ENCODE results near the gene FRAS1. TPM values are rescaled to one million over a fixed set of nuclear protein-coding genes. Genes with fewer than 3 reads are reported as not detected.

The FRAS1 gene
- total RNA-seq, 1 experiment from 2014 or later, result 82.0 TPM

DNA sequence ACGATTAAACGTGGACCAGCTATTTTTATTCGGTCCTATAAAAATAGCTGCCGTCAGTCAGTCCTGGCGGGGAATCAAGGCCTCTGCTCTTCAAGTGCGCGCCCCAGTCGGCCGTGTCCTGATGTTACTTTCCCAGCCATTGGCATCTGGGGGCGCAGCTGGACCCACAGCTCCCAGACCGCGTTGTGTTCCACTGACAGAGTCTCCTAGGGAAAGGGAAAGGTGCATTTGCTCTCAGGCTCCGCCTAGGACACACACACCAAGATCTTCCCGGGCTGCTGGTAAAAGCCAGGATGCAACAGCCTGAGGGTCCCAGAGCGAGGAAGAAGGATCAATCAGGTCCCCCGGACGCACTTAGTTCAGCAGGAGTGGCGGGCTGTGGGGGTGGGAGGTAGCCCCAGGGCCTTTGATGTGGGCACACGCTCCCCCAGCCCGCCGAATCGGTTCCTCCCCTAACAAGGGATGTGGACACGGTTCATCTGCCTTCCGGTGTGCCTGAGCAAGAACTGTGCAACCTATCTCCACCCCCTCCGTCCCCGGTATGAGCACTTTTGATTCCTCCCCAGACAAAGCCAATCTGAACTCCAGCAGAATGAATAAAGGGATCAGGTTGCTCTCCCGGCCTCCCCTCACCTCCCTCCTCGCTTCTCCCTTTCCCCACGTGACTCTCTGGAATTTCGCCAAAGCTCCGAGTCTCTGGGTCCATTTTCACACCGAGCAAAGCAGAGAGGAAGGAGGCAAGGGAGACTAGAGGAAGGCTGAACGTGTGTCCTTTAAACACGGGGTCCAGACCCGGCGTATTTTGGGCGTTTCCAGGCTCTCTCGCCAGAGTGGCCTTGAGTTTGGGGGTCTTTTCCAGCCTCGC is 626 bp upstream of the FRAS1 start (continued):
- TF ChIP-seq, protein P1, sequence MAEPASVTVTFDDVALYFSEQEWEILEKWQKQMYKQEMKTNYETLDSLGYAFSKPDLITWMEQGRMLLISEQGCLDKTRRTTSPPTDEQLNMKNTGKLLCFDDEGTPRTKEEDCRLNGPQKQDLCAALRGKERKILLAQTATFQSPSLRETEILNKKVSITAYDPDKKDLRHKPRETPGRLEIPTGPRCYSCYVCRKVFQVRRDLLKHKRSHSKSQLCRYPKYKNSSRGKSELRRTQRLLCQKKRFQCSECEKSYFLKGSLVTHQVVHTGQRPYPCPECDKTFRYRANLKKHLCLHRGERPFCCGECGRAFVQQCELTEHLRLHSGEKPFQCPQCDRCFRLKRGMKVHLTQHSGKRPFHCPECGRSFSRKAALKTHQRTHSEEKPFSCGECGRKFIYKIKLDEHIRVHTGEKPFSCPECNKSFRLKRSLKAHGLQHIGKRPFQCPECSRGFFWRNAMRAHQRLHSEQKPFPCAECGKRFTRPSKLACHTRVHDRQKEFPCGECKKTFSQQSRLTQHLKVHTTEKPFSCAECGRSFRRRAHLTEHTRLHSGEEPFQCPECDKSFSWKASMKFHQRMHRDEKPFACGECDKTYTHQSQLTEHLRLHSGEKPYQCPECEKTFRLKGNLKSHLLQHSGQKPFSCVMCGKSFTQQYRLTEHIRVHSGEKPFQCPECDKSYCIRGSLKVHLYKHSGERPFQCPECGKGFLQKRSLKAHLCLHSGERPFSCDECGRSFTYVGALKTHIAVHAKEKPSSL (CRISPR knock-in tag; conservative IDR thresholded peaks at IDR 0.05), result no peak
- TF ChIP-seq FOXP1 (CRISPR knock-in tag; IDR thresholded peaks at IDR 0.05; ENCODE audit: borderline replicate concordance) (peak; percentile 70; the same call in 1 of the 2 replicates), RORB (CRISPR knock-in tag; IDR thresholded peaks at IDR 0.05) (no peak), MXD4 (CRISPR knock-in tag; IDR thresholded peaks at IDR 0.05; ENCODE audit: borderline replicate concordance) (no peak), NFE2L1 (CRISPR knock-in tag; IDR thresholded peaks at IDR 0.05) (peak; percentile 66; the same call in 1 of the 2 replicates), NR3C1 (CRISPR knock-in tag; conservative IDR thresholded peaks at IDR 0.05; ENCODE audit: low read depth) (no peak), ATF1 (CRISPR knock-in tag; IDR thresholded peaks at IDR 0.05) (no peak), ZNF138 (CRISPR knock-in tag; conservative IDR thresholded peaks at IDR 0.05) (no peak), ZNF219 (CRISPR knock-in tag; IDR thresholded peaks at IDR 0.05; ENCODE audit: borderline replicate concordance) (no peak), NR2C2 (CRISPR knock-in tag; IDR thresholded peaks at IDR 0.05) (no peak), ESRRA (CRISPR knock-in tag; IDR thresholded peaks at IDR 0.05; ENCODE audit: borderline replicate concordance) (no peak), RELA (CRISPR knock-in tag; IDR thresholded peaks at IDR 0.05; ENCODE audit: borderline replicate concordance) (no peak), ETV6 (CRISPR knock-in tag; IDR thresholded peaks at IDR 0.05) (peak; percentile 21; the same call in 1 of the 2 replicates), TEAD4 (CRISPR knock-in tag; IDR thresholded peaks at IDR 0.05) (0 out of 2 replicates have a peak, but pooled peaks have one; percentile 3)
- TF ChIP-seq, protein P2, sequence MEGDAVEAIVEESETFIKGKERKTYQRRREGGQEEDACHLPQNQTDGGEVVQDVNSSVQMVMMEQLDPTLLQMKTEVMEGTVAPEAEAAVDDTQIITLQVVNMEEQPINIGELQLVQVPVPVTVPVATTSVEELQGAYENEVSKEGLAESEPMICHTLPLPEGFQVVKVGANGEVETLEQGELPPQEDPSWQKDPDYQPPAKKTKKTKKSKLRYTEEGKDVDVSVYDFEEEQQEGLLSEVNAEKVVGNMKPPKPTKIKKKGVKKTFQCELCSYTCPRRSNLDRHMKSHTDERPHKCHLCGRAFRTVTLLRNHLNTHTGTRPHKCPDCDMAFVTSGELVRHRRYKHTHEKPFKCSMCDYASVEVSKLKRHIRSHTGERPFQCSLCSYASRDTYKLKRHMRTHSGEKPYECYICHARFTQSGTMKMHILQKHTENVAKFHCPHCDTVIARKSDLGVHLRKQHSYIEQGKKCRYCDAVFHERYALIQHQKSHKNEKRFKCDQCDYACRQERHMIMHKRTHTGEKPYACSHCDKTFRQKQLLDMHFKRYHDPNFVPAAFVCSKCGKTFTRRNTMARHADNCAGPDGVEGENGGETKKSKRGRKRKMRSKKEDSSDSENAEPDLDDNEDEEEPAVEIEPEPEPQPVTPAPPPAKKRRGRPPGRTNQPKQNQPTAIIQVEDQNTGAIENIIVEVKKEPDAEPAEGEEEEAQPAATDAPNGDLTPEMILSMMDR (IDR thresholded peaks at IDR 0.05), result no peak
- TF ChIP-seq, protein P3, sequence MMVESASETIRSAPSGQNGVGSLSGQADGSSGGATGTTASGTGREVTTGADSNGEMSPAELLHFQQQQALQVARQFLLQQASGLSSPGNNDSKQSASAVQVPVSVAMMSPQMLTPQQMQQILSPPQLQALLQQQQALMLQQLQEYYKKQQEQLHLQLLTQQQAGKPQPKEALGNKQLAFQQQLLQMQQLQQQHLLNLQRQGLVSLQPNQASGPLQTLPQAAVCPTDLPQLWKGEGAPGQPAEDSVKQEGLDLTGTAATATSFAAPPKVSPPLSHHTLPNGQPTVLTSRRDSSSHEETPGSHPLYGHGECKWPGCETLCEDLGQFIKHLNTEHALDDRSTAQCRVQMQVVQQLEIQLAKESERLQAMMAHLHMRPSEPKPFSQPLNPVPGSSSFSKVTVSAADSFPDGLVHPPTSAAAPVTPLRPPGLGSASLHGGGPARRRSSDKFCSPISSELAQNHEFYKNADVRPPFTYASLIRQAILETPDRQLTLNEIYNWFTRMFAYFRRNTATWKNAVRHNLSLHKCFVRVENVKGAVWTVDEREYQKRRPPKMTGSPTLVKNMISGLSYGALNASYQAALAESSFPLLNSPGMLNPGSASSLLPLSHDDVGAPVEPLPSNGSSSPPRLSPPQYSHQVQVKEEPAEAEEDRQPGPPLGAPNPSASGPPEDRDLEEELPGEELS (CRISPR knock-in tag; IDR thresholded peaks at IDR 0.05), result peak; percentile 30; the same call in 1 of the 2 replicates
- TF ChIP-seq, protein P4, sequence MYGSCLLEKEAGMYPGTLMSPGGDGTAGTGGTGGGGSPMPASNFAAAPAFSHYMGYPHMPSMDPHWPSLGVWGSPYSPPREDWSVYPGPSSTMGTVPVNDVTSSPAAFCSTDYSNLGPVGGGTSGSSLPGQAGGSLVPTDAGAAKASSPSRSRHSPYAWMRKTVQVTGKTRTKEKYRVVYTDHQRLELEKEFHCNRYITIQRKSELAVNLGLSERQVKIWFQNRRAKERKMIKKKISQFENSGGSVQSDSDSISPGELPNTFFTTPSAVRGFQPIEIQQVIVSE (CRISPR knock-in tag; IDR thresholded peaks at IDR 0.05; ENCODE audit: borderline replicate concordance), result no peak
- TF ChIP-seq, protein P5, sequence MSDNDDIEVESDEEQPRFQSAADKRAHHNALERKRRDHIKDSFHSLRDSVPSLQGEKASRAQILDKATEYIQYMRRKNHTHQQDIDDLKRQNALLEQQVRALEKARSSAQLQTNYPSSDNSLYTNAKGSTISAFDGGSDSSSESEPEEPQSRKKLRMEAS (CRISPR knock-in tag; IDR thresholded peaks at IDR 0.05), result 0 out of 2 replicates have a peak, but pooled peaks have one; percentile 61
- TF ChIP-seq, protein P6, sequence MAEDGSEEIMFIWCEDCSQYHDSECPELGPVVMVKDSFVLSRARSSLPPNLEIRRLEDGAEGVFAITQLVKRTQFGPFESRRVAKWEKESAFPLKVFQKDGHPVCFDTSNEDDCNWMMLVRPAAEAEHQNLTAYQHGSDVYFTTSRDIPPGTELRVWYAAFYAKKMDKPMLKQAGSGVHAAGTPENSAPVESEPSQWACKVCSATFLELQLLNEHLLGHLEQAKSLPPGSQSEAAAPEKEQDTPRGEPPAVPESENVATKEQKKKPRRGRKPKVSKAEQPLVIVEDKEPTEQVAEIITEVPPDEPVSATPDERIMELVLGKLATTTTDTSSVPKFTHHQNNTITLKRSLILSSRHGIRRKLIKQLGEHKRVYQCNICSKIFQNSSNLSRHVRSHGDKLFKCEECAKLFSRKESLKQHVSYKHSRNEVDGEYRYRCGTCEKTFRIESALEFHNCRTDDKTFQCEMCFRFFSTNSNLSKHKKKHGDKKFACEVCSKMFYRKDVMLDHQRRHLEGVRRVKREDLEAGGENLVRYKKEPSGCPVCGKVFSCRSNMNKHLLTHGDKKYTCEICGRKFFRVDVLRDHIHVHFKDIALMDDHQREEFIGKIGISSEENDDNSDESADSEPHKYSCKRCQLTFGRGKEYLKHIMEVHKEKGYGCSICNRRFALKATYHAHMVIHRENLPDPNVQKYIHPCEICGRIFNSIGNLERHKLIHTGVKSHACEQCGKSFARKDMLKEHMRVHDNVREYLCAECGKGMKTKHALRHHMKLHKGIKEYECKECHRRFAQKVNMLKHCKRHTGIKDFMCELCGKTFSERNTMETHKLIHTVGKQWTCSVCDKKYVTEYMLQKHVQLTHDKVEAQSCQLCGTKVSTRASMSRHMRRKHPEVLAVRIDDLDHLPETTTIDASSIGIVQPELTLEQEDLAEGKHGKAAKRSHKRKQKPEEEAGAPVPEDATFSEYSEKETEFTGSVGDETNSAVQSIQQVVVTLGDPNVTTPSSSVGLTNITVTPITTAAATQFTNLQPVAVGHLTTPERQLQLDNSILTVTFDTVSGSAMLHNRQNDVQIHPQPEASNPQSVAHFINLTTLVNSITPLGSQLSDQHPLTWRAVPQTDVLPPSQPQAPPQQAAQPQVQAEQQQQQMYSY (CRISPR knock-in tag; IDR thresholded peaks at IDR 0.05), result no peak
- TF ChIP-seq, protein P7, sequence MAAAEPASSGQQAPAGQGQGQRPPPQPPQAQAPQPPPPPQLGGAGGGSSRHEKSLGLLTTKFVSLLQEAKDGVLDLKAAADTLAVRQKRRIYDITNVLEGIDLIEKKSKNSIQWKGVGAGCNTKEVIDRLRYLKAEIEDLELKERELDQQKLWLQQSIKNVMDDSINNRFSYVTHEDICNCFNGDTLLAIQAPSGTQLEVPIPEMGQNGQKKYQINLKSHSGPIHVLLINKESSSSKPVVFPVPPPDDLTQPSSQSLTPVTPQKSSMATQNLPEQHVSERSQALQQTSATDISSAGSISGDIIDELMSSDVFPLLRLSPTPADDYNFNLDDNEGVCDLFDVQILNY (CRISPR knock-in tag; IDR thresholded peaks at IDR 0.05), result no peak
- TF ChIP-seq, protein P8, sequence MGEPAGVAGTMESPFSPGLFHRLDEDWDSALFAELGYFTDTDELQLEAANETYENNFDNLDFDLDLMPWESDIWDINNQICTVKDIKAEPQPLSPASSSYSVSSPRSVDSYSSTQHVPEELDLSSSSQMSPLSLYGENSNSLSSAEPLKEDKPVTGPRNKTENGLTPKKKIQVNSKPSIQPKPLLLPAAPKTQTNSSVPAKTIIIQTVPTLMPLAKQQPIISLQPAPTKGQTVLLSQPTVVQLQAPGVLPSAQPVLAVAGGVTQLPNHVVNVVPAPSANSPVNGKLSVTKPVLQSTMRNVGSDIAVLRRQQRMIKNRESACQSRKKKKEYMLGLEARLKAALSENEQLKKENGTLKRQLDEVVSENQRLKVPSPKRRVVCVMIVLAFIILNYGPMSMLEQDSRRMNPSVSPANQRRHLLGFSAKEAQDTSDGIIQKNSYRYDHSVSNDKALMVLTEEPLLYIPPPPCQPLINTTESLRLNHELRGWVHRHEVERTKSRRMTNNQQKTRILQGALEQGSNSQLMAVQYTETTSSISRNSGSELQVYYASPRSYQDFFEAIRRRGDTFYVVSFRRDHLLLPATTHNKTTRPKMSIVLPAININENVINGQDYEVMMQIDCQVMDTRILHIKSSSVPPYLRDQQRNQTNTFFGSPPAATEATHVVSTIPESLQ (CRISPR knock-in tag; IDR thresholded peaks at IDR 0.05), result no peak
- TF ChIP-seq, protein P9, sequence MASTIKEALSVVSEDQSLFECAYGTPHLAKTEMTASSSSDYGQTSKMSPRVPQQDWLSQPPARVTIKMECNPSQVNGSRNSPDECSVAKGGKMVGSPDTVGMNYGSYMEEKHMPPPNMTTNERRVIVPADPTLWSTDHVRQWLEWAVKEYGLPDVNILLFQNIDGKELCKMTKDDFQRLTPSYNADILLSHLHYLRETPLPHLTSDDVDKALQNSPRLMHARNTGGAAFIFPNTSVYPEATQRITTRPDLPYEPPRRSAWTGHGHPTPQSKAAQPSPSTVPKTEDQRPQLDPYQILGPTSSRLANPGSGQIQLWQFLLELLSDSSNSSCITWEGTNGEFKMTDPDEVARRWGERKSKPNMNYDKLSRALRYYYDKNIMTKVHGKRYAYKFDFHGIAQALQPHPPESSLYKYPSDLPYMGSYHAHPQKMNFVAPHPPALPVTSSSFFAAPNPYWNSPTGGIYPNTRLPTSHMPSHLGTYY (CRISPR knock-in tag; IDR thresholded peaks at IDR 0.05), result peak; percentile 45; the same call in 1 of the 2 replicates

Measured in WTC11 (cell line).